A549 treated with CpdA at 1 μM for 4 hours (cell line): ENCODE data around the gene PAPPA. TPM values are rescaled to one million over a fixed set of nuclear protein-coding genes. Genes with fewer than 3 reads are reported as not detected.

Experiments
- total RNA-seq: library from RNA; stranded (reverse); fragments of 200-300 nt; extraction: Qiagen RNA extraction; gene quantifications from 5 replicates; pipeline ENCODE4 v1.2.3, GENCODE V29; 2022; ENCODE audit warnings: low read depth

The PAPPA gene
- total RNA-seq: 24.3 to 40.7 TPM (median 34.1 TPM) in 5 replicates

DNA sequence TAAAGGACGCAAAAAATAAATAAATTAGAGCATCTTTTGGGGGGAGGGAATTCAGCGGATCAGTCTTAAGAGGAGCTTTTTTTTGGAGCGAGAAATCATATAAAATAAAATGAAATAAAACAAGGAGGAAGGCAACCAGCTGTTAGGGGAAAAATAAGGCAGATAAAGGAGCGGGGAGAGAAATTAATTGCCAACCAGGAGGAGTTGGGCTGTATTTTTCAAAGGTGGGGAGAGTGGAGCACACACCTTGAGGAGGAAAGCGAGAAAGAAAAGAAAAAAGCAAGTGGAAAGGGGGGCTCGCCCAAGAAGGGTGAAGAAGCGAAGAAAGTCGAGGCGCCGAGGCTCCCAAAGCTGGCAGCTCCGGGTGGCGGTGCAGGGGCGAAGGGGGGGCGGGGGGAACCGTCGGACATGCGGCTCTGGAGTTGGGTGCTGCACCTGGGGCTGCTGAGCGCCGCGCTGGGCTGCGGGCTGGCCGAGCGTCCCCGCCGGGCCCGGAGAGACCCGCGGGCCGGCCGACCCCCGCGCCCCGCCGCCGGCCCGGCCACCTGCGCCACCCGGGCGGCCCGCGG is at the start of gene PAPPA:
TSS of gene PAPPA (plus strand) at position 27 of the 569 bp plus-strand sequence. CDS start at position 409, 382 bp downstream.

